Gastrocnemius medialis (tissue), 4 donors: ENCODE data around the gene ENPP3. TPM values are rescaled to one million over a fixed set of nuclear protein-coding genes. Genes with fewer than 3 reads are reported as not detected.

Source experiments
- ATAC-seq, 2 donors: fragments of 150-250 bp; one replicate each; pipeline ENCODE4 v1.9.1; 2016
- DNase-seq, 2 donors: peaks; one replicate each; pipeline ENCODE4 v3.0.0-alpha.2; 2019
- H3K27ac ChIP-seq, 4 donors: fragments of 200-600 bp; sonication (generic); 1 replicate in 1 of 4; 2 replicates in 3 of 4; pipeline ENCODE4 v1.5.1; 2016 to 2018; ENCODE audit warnings: mild to moderate bottlenecking in 2 of 4, moderate library complexity in 1 of 4
- H3K27me3 ChIP-seq, 3 donors: fragments of 200-600 bp; sonication (generic) in 2 of 3; 1 replicate in 1 of 3; 2 replicates in 2 of 3; pipeline versions ENCODE4 v1.5.1 to v1.6.0; 2016 to 2019; ENCODE audit warnings: mild to moderate bottlenecking in 1 of 3, moderate library complexity in 1 of 3
- H3K36me3 ChIP-seq, 2 donors: fragments of 200-600 bp; sonication (generic) in 1 of 2; one replicate each; pipeline ENCODE4 v1.5.1; 2017 to 2018
- H3K4me1 ChIP-seq, 2 donors: fragments of 200-600 bp; sonication (generic) in 1 of 2; one replicate each; pipeline ENCODE4 v1.5.1; 2016 to 2017; ENCODE audit warnings: mild to moderate bottlenecking in 2 of 2
- H3K4me3 ChIP-seq, 4 donors: fragments of 200-600 bp; sonication (generic) in 3 of 4; 1 replicate in 1 of 4; 2 replicates in 3 of 4; pipeline ENCODE4 v1.5.1; 2016 to 2019; ENCODE audit warnings: mild to moderate bottlenecking in 2 of 4
- H3K9me3 ChIP-seq, 3 donors: fragments of 200-600 bp; sonication (generic) in 2 of 3; 1 replicate in 1 of 3; 2 replicates in 2 of 3; pipeline ENCODE4 v1.5.1; 2016 to 2019
- POLR2A ChIP-seq, 2 donors: fragments of 450-650 bp; IDR thresholded peaks; one replicate each; pipeline ENCODE4 v1.6.1; 2017; ENCODE audit warnings: antibody characterized with exemption in 2 of 2, mild to moderate bottlenecking in 2 of 2, moderate library complexity in 2 of 2
- in situ Hi-C, 4 donors: fragments of 200-750 bp; cut with MboI; loops; one replicate each; pipeline versions ENCODE4 v1.15.0 to v1.8.0; 2017; ENCODE audit warnings: low sequenced_read_pairs in 4 of 4
- intact Hi-C: fragments of 100-400 bp; cut with DNase I; formaldehyde crosslinking; loops from one replicate; pipeline ENCODE4 v1.15.1; 2023; ENCODE audit warnings: low total_unique reads
- total RNA-seq, 4 donors: library from RNA; depleted of rRNA; stranded (reverse); fragments of >200 nt; gene quantifications; one replicate each; pipeline versions ENCODE4 v1.1.0 to v1.2.3, GENCODE V29; 2016
- TF ChIP-seq, protein P1 (sequence below), 5 experiments: fragments of 450-650 bp in 3 of 5; fragments of 200-600 bp in 2 of 5; sonication (generic) in 2 of 5; IDR thresholded peaks in 4 of 5; conservative IDR thresholded peaks in 1 of 5; 1 replicate in 4 of 5; 2 replicates in 1 of 5; pipeline ENCODE4 v1.5.1; 2016 to 2019; ENCODE audit warnings: antibody characterized with exemption in 5 of 5, mild to moderate bottlenecking in 3 of 5, moderate library complexity in 3 of 5

Gene ENPP3
- total RNA-seq, 4 donors from 2014 or later, result 0.07 TPM; not detected in 3

DNA sequence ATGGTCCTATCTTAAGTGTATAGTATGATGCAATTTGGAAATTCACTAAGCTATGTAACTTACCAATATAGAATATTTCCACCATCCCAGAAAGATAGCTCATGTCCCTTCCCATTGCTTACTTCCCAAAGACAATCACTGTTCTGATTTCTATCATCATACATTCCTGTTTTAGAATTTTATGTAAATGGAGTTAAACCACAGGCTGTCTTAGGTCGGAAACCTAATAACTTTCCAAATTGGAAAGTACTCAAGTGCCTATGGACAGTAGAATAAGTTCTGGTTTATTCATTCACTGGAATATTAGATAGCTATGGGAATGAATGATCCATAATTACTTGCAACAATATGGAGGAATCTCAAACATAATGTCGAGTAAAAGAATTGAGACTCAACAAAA, 20.1 kb downstream of the ENPP3 start:
- DNase-seq (no peak), ATAC-seq (no peak)
- Histone ChIP-seq H3K9me3 (no peaks in the 10 kb centered on the region), H3K4me3 (no peak overlapping the region), H3K27me3 (no peaks in the 10 kb centered on the region), H3K27ac (no peak overlapping the region), H3K4me1 (no peaks in the 10 kb centered on the region), H3K36me3 (no peaks in the 10 kb centered on the region)
- TF ChIP-seq, protein P1, sequence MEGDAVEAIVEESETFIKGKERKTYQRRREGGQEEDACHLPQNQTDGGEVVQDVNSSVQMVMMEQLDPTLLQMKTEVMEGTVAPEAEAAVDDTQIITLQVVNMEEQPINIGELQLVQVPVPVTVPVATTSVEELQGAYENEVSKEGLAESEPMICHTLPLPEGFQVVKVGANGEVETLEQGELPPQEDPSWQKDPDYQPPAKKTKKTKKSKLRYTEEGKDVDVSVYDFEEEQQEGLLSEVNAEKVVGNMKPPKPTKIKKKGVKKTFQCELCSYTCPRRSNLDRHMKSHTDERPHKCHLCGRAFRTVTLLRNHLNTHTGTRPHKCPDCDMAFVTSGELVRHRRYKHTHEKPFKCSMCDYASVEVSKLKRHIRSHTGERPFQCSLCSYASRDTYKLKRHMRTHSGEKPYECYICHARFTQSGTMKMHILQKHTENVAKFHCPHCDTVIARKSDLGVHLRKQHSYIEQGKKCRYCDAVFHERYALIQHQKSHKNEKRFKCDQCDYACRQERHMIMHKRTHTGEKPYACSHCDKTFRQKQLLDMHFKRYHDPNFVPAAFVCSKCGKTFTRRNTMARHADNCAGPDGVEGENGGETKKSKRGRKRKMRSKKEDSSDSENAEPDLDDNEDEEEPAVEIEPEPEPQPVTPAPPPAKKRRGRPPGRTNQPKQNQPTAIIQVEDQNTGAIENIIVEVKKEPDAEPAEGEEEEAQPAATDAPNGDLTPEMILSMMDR (IDR thresholded peaks at IDR 0.05 in 4 of 5, conservative IDR thresholded peaks at IDR 0.05 in 1 of 5), result no peak
- no peak for TF ChIP-seq POLR2A (IDR thresholded peaks at IDR 0.05)
- intact Hi-C loops, result no loop called here
- in situ Hi-C loops, result no loop called here

DNA sequence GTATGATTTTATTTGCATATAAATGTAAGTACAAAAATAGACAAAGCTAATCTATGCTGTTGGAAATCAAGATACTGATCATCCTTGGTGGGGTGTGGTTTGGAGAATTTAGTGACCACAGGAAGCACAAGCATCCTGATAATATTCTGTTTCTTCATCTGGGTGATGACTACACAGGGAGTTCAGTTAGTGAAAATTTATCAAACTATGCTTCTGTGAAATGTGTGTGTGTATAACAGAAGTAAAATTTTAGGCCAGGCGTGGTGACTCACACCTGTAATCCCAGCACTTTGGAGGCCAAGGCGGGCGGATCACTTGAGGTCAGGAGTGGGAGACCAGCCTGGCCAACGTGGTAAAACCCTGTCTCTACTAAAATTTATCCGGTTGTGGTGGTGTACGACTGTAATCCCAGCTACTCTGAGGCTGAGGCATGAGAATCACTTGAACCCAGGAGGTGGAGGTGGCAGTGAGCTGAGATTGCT, 20.6 kb downstream of the ENPP3 start:
- Histone ChIP-seq H3K4me1 (no peaks in the 10 kb centered on the region), H3K9me3 (no peaks in the 10 kb centered on the region), H3K36me3 (no peaks in the 10 kb centered on the region), H3K27ac (no peak overlapping the region), H3K4me3 (no peak overlapping the region), H3K27me3 (no peaks in the 10 kb centered on the region)
- TF ChIP-seq, protein P1 (IDR thresholded peaks at IDR 0.05 in 4 of 5, conservative IDR thresholded peaks at IDR 0.05 in 1 of 5), result no peak
- TF ChIP-seq POLR2A (IDR thresholded peaks at IDR 0.05), result no peak
- ATAC-seq, result no peak
- in situ Hi-C loops, result no loop called here
- intact Hi-C loops, result no loop called here
- DNase-seq, result no peak

DNA sequence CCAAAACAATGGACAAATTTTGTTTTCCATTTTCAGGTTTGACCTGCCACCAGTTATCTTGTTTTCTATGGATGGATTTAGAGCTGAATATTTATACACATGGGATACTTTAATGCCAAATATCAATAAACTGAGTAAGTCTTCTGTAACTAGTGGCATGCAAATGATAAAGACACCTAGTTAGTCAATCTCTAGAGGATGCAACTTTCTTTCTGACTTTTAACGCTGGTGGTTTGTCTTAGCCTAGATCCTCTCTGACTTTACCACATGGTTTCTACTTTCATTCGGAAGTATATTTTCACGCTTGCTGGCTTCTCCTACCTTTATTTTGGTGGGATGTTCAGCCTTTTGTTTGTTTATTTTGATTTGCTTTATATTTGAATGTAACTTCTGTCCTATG, 21.2 kb downstream of the ENPP3 start:
- no peak for ATAC-seq
- in situ Hi-C loops, result no loop called here
- no peak for DNase-seq
- Histone ChIP-seq H3K36me3 (no peaks in the 10 kb centered on the region), H3K4me1 (no peaks in the 10 kb centered on the region), H3K27me3 (no peaks in the 10 kb centered on the region), H3K4me3 (no peak overlapping the region), H3K9me3 (no peaks in the 10 kb centered on the region), H3K27ac (no peak overlapping the region)
- intact Hi-C loops, result no loop called here
- TF ChIP-seq POLR2A (IDR thresholded peaks at IDR 0.05), result no peak
- TF ChIP-seq, protein P1 (IDR thresholded peaks at IDR 0.05 in 4 of 5, conservative IDR thresholded peaks at IDR 0.05 in 1 of 5), result no peak

DNA sequence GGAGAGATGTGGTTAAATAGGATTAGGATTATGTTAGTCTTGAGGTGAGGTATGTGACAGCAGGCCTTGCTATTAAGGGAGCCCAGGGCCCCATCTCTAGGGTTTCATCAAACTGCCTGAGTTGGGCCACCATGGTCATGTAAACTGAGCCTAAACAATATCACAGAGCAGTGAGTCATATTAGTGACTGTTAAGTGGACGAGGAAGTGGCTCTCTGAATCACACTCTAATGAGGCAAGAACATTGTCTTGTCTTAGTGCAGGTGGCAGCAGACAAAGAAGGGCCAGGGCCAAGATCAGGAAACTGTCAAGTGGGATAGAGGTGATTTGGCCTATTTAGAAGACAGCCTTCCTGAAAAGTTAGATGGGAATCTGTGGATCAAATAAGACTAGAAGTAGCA, 23.1 kb downstream of the ENPP3 start:
- no peak overlapping the region for H3K4me3 ChIP-seq
- H3K9me3 ChIP-seq, result no peaks in the 10 kb centered on the region
- H3K27ac ChIP-seq, result no peak overlapping the region
- intact Hi-C loops, result no loop called here
- no peaks in the 10 kb centered on the region for H3K36me3 ChIP-seq
- ATAC-seq (no peak), DNase-seq (no peak)
- TF ChIP-seq, protein P1 (IDR thresholded peaks at IDR 0.05 in 4 of 5, conservative IDR thresholded peaks at IDR 0.05 in 1 of 5), result no peak
- TF ChIP-seq POLR2A (IDR thresholded peaks at IDR 0.05), result no peak
- H3K27me3 ChIP-seq, result no peaks in the 10 kb centered on the region
- no peaks in the 10 kb centered on the region for H3K4me1 ChIP-seq
- in situ Hi-C loops, result no loop called here

DNA sequence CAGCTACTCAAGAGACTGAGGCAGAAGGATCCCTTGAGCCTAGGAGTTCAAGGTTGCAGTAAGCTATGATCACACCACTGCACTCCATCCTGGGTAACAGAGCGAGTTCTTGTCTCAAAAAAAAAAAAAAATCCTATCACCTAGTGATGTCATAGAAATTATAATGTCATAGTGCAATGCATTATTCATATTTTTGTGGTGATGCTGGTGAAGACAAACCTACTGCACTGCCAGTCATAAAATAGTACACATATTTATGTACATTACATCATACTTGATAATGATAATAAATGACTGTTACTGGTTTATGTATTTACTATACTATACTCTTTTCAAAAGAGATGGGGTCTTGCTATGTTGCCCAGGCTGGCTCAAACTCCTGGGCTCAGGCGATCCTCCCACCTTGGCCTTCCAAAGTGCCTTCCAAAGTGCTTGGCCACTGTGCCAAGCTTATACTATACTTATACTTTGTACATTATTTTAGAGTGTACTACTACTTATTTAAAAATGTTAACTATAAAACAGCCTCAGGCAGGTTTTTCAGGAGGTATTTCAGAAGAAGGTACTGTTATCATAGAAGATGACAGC, 26.6 kb downstream of the ENPP3 start:
- intact Hi-C loops, result no loop called here

More for the DNA sequence above, 26.6 kb downstream of the ENPP3 start:
- Histone ChIP-seq H3K4me1 (no peaks in the 10 kb centered on the region), H3K36me3 (no peaks in the 10 kb centered on the region), H3K27me3 (no peaks in the 10 kb centered on the region), H3K4me3 (no peak overlapping the region), H3K27ac (no peak overlapping the region), H3K9me3 (no peaks in the 10 kb centered on the region)
- TF ChIP-seq, protein P1 (IDR thresholded peaks at IDR 0.05 in 4 of 5, conservative IDR thresholded peaks at IDR 0.05 in 1 of 5), result no peak
- no peak for TF ChIP-seq POLR2A (IDR thresholded peaks at IDR 0.05)
- in situ Hi-C loops, result no loop called here
- DNase-seq (no peak), ATAC-seq (no peak)
